Middle frontal gyrus (tissue), 1 donor: ENCODE data around the gene CIRBP.
"Not testable (repeated sequence)": the region's sequence is repeated elsewhere in the genome, so short reads cannot be mapped to it uniquely, and the experiment has no call there.

Source experiments
- DNase-seq: peaks from one replicate; pipeline ENCODE4 v3.0.0-alpha.2; 2015; ENCODE audit warnings: low spot score; ENCODE audit errors: extremely low spot score

CIRBP gene

GRCh38 chr19:1243768-1244692, 25.1 kb upstream of the CIRBP start:
- DNase-seq, result no peak

GRCh38 chr19:1244693-1245451, 24.3 kb upstream of the CIRBP start:
- no peak for DNase-seq

- DNase-seq, result no peak
Observed at GRCh38 chr19:1245494-1246264, 23.5 kb upstream of the CIRBP start.

GRCh38 chr19:1246265-1247087, 22.7 kb upstream of the CIRBP start:
- not testable (repeated sequence) for DNase-seq

- DNase-seq, result no peak
Observed at GRCh38 chr19:1247748-1248138, 21.4 kb upstream of the CIRBP start.

- no peak for DNase-seq
Observed at GRCh38 chr19:1248139-1248785, 20.9 kb upstream of the CIRBP start, which contains the start of gene MIDN. TSS of gene MIDN (plus strand) at chr19:1248583. CDS start at chr19:1250297, 1,714 bp downstream.

- DNase-seq, result no peak
Observed at GRCh38 chr19:1248786-1249297, 20.3 kb upstream of the CIRBP start.

- DNase-seq, result peak; percentile 87
Observed at GRCh38 chr19:1249298-1249989, 19.7 kb upstream of the CIRBP start.

GRCh38 chr19:1249990-1250436, 19.1 kb upstream of the CIRBP start:
- DNase-seq, result no peak

GRCh38 chr19:1250437-1251260, 18.5 kb upstream of the CIRBP start:
- no peak for DNase-seq

GRCh38 chr19:1251330-1252220, 17.6 kb upstream of the CIRBP start:
- no peak for DNase-seq

- DNase-seq, result no peak
Observed at GRCh38 chr19:1252221-1252820, 16.8 kb upstream of the CIRBP start.

- DNase-seq, result peak; percentile 84
Observed at GRCh38 chr19:1252821-1253513, 16.2 kb upstream of the CIRBP start.

GRCh38 chr19:1253514-1254080, 15.5 kb upstream of the CIRBP start:
- DNase-seq, result no peak

GRCh38 chr19:1254081-1254527, 15.0 kb upstream of the CIRBP start:
- DNase-seq, result no peak
